Uterus (tissue), 2 donors: ENCODE data around the gene DDX27.

Experiments used
- POLR2A ChIP-seq, 2 donors: fragments of 450-650 bp; IDR thresholded peaks; one replicate each; pipeline ENCODE4 v1.6.1; 2016; ENCODE audit warnings: antibody characterized with exemption in 2 of 2, mild to moderate bottlenecking in 1 of 2, moderate library complexity in 1 of 2
- TF ChIP-seq, protein P1 (sequence below), 4 experiments: fragments of 200-600 bp in 2 of 4; fragments of 450-650 bp in 2 of 4; sonication (generic) in 2 of 4; IDR thresholded peaks; one replicate each; pipeline ENCODE4 v1.5.1; 2016 to 2019; ENCODE audit warnings: antibody characterized with exemption in 4 of 4, mild to moderate bottlenecking in 2 of 4, moderate library complexity in 1 of 4

GRCh38 chr20:49214571-49214970 is 4.6 kb upstream of the DDX27 start:
- TF ChIP-seq, protein P1, sequence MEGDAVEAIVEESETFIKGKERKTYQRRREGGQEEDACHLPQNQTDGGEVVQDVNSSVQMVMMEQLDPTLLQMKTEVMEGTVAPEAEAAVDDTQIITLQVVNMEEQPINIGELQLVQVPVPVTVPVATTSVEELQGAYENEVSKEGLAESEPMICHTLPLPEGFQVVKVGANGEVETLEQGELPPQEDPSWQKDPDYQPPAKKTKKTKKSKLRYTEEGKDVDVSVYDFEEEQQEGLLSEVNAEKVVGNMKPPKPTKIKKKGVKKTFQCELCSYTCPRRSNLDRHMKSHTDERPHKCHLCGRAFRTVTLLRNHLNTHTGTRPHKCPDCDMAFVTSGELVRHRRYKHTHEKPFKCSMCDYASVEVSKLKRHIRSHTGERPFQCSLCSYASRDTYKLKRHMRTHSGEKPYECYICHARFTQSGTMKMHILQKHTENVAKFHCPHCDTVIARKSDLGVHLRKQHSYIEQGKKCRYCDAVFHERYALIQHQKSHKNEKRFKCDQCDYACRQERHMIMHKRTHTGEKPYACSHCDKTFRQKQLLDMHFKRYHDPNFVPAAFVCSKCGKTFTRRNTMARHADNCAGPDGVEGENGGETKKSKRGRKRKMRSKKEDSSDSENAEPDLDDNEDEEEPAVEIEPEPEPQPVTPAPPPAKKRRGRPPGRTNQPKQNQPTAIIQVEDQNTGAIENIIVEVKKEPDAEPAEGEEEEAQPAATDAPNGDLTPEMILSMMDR (IDR thresholded peaks at IDR 0.05) = no peak
- TF ChIP-seq POLR2A (IDR thresholded peaks at IDR 0.05) = no peak
